H9 (cell line): ENCODE measurements around the gene POFUT2. TPM values are rescaled to one million over a fixed set of nuclear protein-coding genes. Genes with fewer than 3 reads are reported as not detected.

Experiments
- DNase-seq: peaks from one replicate; pipeline ENCODE4 v3.0.0-alpha.2; 2017
- H2AFZ ChIP-seq: one replicate; pipeline ENCODE4 v1.6.1; 2013; ENCODE audit warnings: mild to moderate bottlenecking, low read length, control low read depth, moderate library complexity
- H2AK5ac ChIP-seq: 2 replicates; pipeline ENCODE4 v1.6.1; 2013; ENCODE audit warnings: low read length, control low read depth, mixed read lengths; ENCODE audit not compliant: insufficient read length
- H2BK120ac ChIP-seq: one replicate; pipeline ENCODE4 v1.6.1; 2013; ENCODE audit warnings: low read depth, mild to moderate bottlenecking, low read length, control low read depth, inconsistent platforms; ENCODE audit not compliant: poor library complexity, severe bottlenecking
- H2BK12ac ChIP-seq: 2 replicates; pipeline ENCODE4 v1.6.1; 2013; ENCODE audit warnings: low read length, control low read depth, mixed read lengths, low read depth; ENCODE audit not compliant: insufficient read length
- H2BK15ac ChIP-seq: 2 replicates; pipeline ENCODE4 v1.6.1; 2013; ENCODE audit warnings: low read depth, low read length, control low read depth
- H2BK20ac ChIP-seq: one replicate; pipeline ENCODE4 v1.6.1; 2013; ENCODE audit warnings: low read depth, mild to moderate bottlenecking, low read length, control low read depth, inconsistent platforms; ENCODE audit not compliant: poor library complexity, severe bottlenecking
- H2BK5ac ChIP-seq: 2 replicates; pipeline ENCODE4 v1.6.1; 2013; ENCODE audit warnings: low read length, control low read depth, mixed read lengths; ENCODE audit not compliant: insufficient read length
- H3K14ac ChIP-seq: 2 replicates; pipeline ENCODE4 v1.6.1; 2013; ENCODE audit warnings: low read length, control low read depth; ENCODE audit not compliant: insufficient read depth
- H3K18ac ChIP-seq: 2 replicates; pipeline ENCODE4 v1.6.1; 2013; ENCODE audit warnings: low read depth, mild to moderate bottlenecking, mixed read lengths, low read length, control low read depth; ENCODE audit not compliant: insufficient read length
- H3K23ac ChIP-seq: 2 replicates; pipeline ENCODE4 v1.6.1; 2013; ENCODE audit warnings: low read length, control low read depth, mixed read lengths, low read depth; ENCODE audit not compliant: insufficient read length
- H3K23me2 ChIP-seq: 2 replicates; pipeline ENCODE4 v1.6.1; 2013; ENCODE audit warnings: low read depth, mild to moderate bottlenecking, mixed read lengths, low read length, control low read depth; ENCODE audit not compliant: insufficient read length, poor library complexity, severe bottlenecking
- H3K27ac ChIP-seq: 2 replicates; pipeline ENCODE4 v1.5.1; 2013; ENCODE audit warnings: low read length, control low read depth, mixed read lengths, low read depth; ENCODE audit not compliant: insufficient read length
- H3K27me3 ChIP-seq: 2 replicates; pipeline ENCODE4 v1.6.1; 2013; ENCODE audit warnings: low read length, control low read depth, inconsistent platforms; ENCODE audit not compliant: insufficient read depth
- H3K4ac ChIP-seq: 2 replicates; pipeline ENCODE4 v1.6.1; 2013; ENCODE audit warnings: low read depth, mild to moderate bottlenecking, control low read depth, inconsistent platforms, low read length, moderate library complexity
- H3K4me1 ChIP-seq: 2 replicates; pipeline ENCODE4 v1.6.1; 2013; ENCODE audit warnings: low read length, control low read depth, inconsistent platforms; ENCODE audit not compliant: insufficient read depth
- H3K4me2 ChIP-seq: 2 replicates; pipeline ENCODE4 v1.6.1; 2013; ENCODE audit warnings: low read length, control low read depth, mixed read lengths; ENCODE audit not compliant: insufficient read length, insufficient read depth
- H3K56ac ChIP-seq: 2 replicates; pipeline ENCODE4 v1.6.1; 2013; ENCODE audit warnings: low read depth, mild to moderate bottlenecking, mixed read lengths, low read length, control low read depth; ENCODE audit not compliant: insufficient read length
- H3K79me1 ChIP-seq: 2 replicates; pipeline ENCODE4 v1.6.1; 2013; ENCODE audit warnings: low read depth, mild to moderate bottlenecking, moderate library complexity, low read length, control low read depth, inconsistent platforms; ENCODE audit not compliant: insufficient read depth, poor library complexity, severe bottlenecking
- H3K79me2 ChIP-seq: 2 replicates; pipeline ENCODE4 v1.6.1; 2013; ENCODE audit warnings: low read length, control low read depth, inconsistent platforms; ENCODE audit not compliant: insufficient read depth
- H3K9ac ChIP-seq: 2 replicates; pipeline ENCODE4 v1.6.1; 2013; ENCODE audit warnings: low read length, control low read depth, mixed read lengths; ENCODE audit not compliant: insufficient read length; ENCODE audit errors: extremely low read depth
- H3K9me3 ChIP-seq: one replicate; pipeline ENCODE4 v1.6.1; 2013; ENCODE audit warnings: low read depth, low read length, inconsistent platforms; ENCODE audit not compliant: control insufficient read depth
- H3T11ph ChIP-seq: one replicate; pipeline ENCODE4 v1.6.1; 2013; ENCODE audit warnings: mild to moderate bottlenecking, low read length, control low read depth, inconsistent platforms
- H4K20me1 ChIP-seq: one replicate; pipeline ENCODE4 v1.6.1; 2013; ENCODE audit not compliant: control insufficient read depth, insufficient read length, insufficient read depth
- H4K5ac ChIP-seq: 2 replicates; pipeline ENCODE4 v1.6.1; 2013; ENCODE audit warnings: low read depth, mild to moderate bottlenecking, mixed read lengths, low read length, control low read depth; ENCODE audit not compliant: insufficient read length
- H4K8ac ChIP-seq: replicated peaks from 2 replicates; pipeline ENCODE4 v1.6.1; 2013; ENCODE audit warnings: low read length, control low read depth, mixed read lengths, low read depth; ENCODE audit not compliant: insufficient read length
- H4K91ac ChIP-seq: 2 replicates; pipeline ENCODE4 v1.6.1; 2013; ENCODE audit warnings: low read depth, mild to moderate bottlenecking, moderate library complexity, mixed read lengths, low read length, control low read depth; ENCODE audit not compliant: insufficient read length
- H3K27ac Mint-ChIP-seq, 3 experiments: 2 replicates in 2 of 3; 3 replicates in 1 of 3; pipeline ENCODE4 v1.8.0; 2020 to 2021; ENCODE audit warnings: mixed read lengths in 3 of 3, mild to moderate bottlenecking in 1 of 3, moderate library complexity in 1 of 3
- H3K27me3 Mint-ChIP-seq: 2 replicates; pipeline ENCODE4 v1.8.0; 2021; ENCODE audit warnings: low read depth, mild to moderate bottlenecking, moderate library complexity, mixed read lengths
- H3K36me3 Mint-ChIP-seq, 3 experiments: 2 replicates in 2 of 3; 3 replicates in 1 of 3; pipeline ENCODE4 v1.8.0; 2020 to 2021; ENCODE audit warnings: low read depth in 3 of 3, mixed read lengths in 3 of 3; ENCODE audit not compliant: insufficient read depth in 1 of 3
- H3K4me1 Mint-ChIP-seq, 2 experiments: 2 replicates each; pipeline ENCODE4 v1.8.0; 2020; ENCODE audit warnings: mixed read lengths in 2 of 2
- H3K4me3 Mint-ChIP-seq, 2 experiments: 2 replicates in 1 of 2; 3 replicates in 1 of 2; pipeline ENCODE4 v1.8.0; 2020 to 2021; ENCODE audit warnings: mild to moderate bottlenecking in 2 of 2, mixed read lengths in 2 of 2, moderate library complexity in 1 of 2
- H3K9me3 Mint-ChIP-seq, 2 experiments: 2 replicates in 1 of 2; 3 replicates in 1 of 2; pipeline ENCODE4 v1.8.0; 2020; ENCODE audit warnings: mild to moderate bottlenecking in 2 of 2, mixed read lengths in 2 of 2, moderate library complexity in 1 of 2
- CTCF ChIP-seq: fragments of 200-600 bp; sonication (generic); conservative IDR thresholded peaks from 3 replicates; pipeline ENCODE4 v1.8.0; 2021; ENCODE audit warnings: antibody characterized with exemption, mild to moderate bottlenecking
- WGBS: extraction: QIAGEN DNeasy Blood & Tissue Kit; methylation state at CpG from one replicate; pipeline ENCODE4 v1.1.7; 2013; ENCODE audit warnings: missing lambda C conversion rate, low lambda C conversion rate, mixed read lengths; ENCODE audit not compliant: insufficient read length; ENCODE audit errors: extremely low coverage; 5-methylcytosine and 5-hydroxymethylcytosine counted together
- total RNA-seq: library from RNA; stranded (reverse); gene quantifications from 2 replicates; pipeline ENCODE4 v1.2.1, GENCODE V29; 2021

POFUT2 gene
- total RNA-seq, 1 experiment from 2014 or later, result 34.8 TPM

GRCh38 chr21:45217010-45217409, 70.7 kb downstream of the POFUT2 start:
- H4K91ac ChIP-seq, result no peak overlapping the region
- H3K79me1 ChIP-seq, result no peaks in the 10 kb centered on the region
- no peak overlapping the region for H3K4ac ChIP-seq
- TF ChIP-seq CTCF, result no peak
- no peak overlapping the region for H3K18ac ChIP-seq
- H2AFZ ChIP-seq, result no peak overlapping the region
- no peak overlapping the region for H3K14ac ChIP-seq
- H4K20me1 ChIP-seq, result no peaks in the 10 kb centered on the region
- H2BK15ac ChIP-seq, result no peak overlapping the region
- peaks cover 6 to 9% of the 10 kb centered on the region in 2 experiments; a peak in 2 of 4 replicates for H3K4me1 Mint-ChIP-seq
- no peak overlapping the region for H2BK12ac ChIP-seq
- peaks cover 2 to 21% (median 18%) of the 10 kb centered on the region in 3 experiments for H3K36me3 Mint-ChIP-seq
- peaks cover 3% of the 10 kb centered on the region; the same call in 1 of the 2 replicates for H3K4me1 ChIP-seq
- no CpG with 5 or more reads among the region's 1 CpG for WGBS
- H3K23ac ChIP-seq, result no peak overlapping the region
- no peak overlapping the region for H3K9ac ChIP-seq
- H2AK5ac ChIP-seq, result no peak overlapping the region
- no peak overlapping the region for H4K8ac ChIP-seq
- DNase-seq, result no peak
- peaks cover 13 to 19% of the 10 kb centered on the region in 2 experiments; a peak in 4 of 5 replicates for H3K9me3 Mint-ChIP-seq
- no peaks in the 10 kb centered on the region for H3K9me3 ChIP-seq
- no peak overlapping the region for H3T11ph ChIP-seq
- no peaks in the 10 kb centered on the region for H3K23me2 ChIP-seq
- no peak overlapping the region for H4K5ac ChIP-seq
- no peaks in the 10 kb centered on the region for H3K79me2 ChIP-seq
- H2BK5ac ChIP-seq, result no peak overlapping the region
- no peak overlapping the region for H2BK120ac ChIP-seq
- H3K4me2 ChIP-seq, result no peak overlapping the region
- H3K27ac ChIP-seq, result no peak overlapping the region
- H2BK20ac ChIP-seq, result no peak overlapping the region
- no peaks in the 10 kb centered on the region for H3K27me3 Mint-ChIP-seq
- H3K27me3 ChIP-seq, result no peaks in the 10 kb centered on the region
- no peak overlapping the region for H3K56ac ChIP-seq
- no peak overlapping the region for H3K4me3 Mint-ChIP-seq
- no peak overlapping the region for H3K27ac Mint-ChIP-seq
